ENCODE results near the gene ZBTB17. TPM values are rescaled to one million over a fixed set of nuclear protein-coding genes. Genes with fewer than 3 reads are reported as not detected.
A peak's percentile ranks its signal among the peaks of the same experiment; 100 is the strongest.

Gene ZBTB17
- total RNA-seq, 2 experiments from 2014 or later: 52.9 to 53.4 TPM

DNA sequence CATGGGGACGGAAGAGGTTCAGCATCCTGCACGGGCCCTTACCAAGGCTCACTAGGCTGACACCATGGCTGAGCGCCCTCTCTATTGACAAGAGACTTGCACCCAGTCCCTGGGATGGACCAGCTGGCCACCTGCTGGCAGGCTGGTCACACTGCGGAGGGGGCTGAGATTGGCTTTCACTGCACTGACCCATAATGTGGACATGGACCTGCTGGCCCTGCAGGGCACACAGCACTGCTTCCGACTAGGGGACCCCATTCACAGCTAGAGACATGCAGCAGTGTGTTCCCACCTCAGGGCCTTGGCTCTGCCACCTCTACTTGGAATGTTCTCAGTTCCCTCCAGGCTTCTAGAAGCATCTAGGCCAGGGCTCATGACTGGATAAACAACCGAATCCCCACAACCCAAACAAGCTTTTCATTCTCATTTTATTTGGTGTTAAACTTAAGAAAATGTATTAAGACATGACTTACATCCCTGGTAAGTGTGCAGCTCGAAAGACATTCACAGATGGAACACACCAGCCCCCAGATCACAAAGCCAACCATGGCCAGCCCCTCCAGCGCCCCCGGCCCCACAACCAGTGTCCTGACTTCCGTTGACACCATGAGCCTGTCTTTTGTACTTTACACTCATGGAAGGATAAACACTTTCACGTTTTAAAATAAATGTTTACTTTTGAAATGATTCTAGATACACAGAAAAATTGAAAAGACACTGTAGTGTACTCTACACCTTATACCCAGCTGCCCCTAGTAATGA is 18.9 kb upstream of the ZBTB17 start:
- Histone ChIP-seq H3K9me2 (ENCODE audit: insufficient read depth, low read length) (no peaks in the 10 kb centered on the region), H3K27ac (ENCODE audit: low read depth, low read length, poor library complexity, severe bottlenecking) (no peak overlapping the region), H3K36me3 (ENCODE audit: insufficient read depth, low read length) (no peaks in the 10 kb centered on the region), H3K4me3 (ENCODE audit: low read depth, low read length, poor library complexity, severe bottlenecking) (no peak overlapping the region), H3K4me1 (ENCODE audit: insufficient read depth, low read length, poor library complexity, severe bottlenecking) (no peaks in the 10 kb centered on the region), H3K4me2 (ENCODE audit: low read length) (no peak overlapping the region), H4K20me1 (ENCODE audit: insufficient read depth, low read length) (no peaks in the 10 kb centered on the region), H2AFZ (ENCODE audit: low read length) (no peak overlapping the region), H3K79me2 (ENCODE audit: insufficient read depth, low read depth, low read length) (no peaks in the 10 kb centered on the region), H3K9me3 (ENCODE audit: low read length) (no peaks in the 10 kb centered on the region)
- BruUV-seq (replicated peaks): no TSS peak
- intact Hi-C loops (cut with micrococcal nuclease; ENCODE audit: unreplicated experiment): loop anchor here (1.0 to 5.0 kb wide), 3 partner anchors 177 to 202 kb away; no protein-coding TSS in a partner anchor
- CTCF ChIA-PET (ENCODE audit: unreplicated experiment): no interaction called here
- TF ChIP-seq EZH2phosphoT487 (IDR thresholded peaks at IDR 0.05; ENCODE audit: borderline replicate concordance, low read depth, low read length): no peak
- TF ChIP-seq, protein P1, sequence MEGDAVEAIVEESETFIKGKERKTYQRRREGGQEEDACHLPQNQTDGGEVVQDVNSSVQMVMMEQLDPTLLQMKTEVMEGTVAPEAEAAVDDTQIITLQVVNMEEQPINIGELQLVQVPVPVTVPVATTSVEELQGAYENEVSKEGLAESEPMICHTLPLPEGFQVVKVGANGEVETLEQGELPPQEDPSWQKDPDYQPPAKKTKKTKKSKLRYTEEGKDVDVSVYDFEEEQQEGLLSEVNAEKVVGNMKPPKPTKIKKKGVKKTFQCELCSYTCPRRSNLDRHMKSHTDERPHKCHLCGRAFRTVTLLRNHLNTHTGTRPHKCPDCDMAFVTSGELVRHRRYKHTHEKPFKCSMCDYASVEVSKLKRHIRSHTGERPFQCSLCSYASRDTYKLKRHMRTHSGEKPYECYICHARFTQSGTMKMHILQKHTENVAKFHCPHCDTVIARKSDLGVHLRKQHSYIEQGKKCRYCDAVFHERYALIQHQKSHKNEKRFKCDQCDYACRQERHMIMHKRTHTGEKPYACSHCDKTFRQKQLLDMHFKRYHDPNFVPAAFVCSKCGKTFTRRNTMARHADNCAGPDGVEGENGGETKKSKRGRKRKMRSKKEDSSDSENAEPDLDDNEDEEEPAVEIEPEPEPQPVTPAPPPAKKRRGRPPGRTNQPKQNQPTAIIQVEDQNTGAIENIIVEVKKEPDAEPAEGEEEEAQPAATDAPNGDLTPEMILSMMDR (conservative IDR thresholded peaks at IDR 0.05; ENCODE audit: low read length): peak; percentile 63
- DNase-seq (ENCODE audit: low spot score): peak; percentile 49
- POLR2A ChIA-PET: no interaction called here

DNA sequence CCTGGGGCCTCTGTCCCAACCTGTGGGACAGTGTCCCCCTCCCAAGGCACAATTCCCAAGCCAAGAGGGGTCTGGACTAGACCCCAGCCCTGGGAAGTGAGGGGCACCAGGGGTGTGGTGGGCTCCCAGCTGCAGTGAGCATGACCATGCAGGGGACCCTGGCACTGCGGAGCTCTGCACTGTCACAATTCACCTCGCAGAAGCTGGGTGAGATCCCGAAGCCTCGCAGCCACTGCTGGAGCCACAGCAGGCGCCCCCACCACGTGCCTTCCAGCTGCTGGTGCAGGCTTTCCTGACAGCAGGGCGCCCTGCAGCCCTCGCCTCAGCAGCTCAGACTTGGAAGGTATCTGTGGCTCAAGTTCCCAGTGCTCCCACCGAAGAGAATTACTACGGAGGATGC is 18.2 kb upstream of the ZBTB17 start:
- Histone ChIP-seq H3K4me2 (ENCODE audit: low read length) (no peak overlapping the region), H2AFZ (ENCODE audit: low read length) (no peak overlapping the region), H3K36me3 (ENCODE audit: insufficient read depth, low read length) (no peaks in the 10 kb centered on the region), H3K79me2 (ENCODE audit: insufficient read depth, low read depth, low read length) (no peaks in the 10 kb centered on the region), H3K4me1 (ENCODE audit: insufficient read depth, low read length, poor library complexity, severe bottlenecking) (no peaks in the 10 kb centered on the region), H3K27ac (ENCODE audit: low read depth, low read length, poor library complexity, severe bottlenecking) (no peak overlapping the region), H4K20me1 (ENCODE audit: insufficient read depth, low read length) (no peaks in the 10 kb centered on the region), H3K9me2 (ENCODE audit: insufficient read depth, low read length) (no peaks in the 10 kb centered on the region), H3K4me3 (ENCODE audit: low read depth, low read length, poor library complexity, severe bottlenecking) (no peak overlapping the region), H3K9me3 (ENCODE audit: low read length) (no peaks in the 10 kb centered on the region)
- intact Hi-C loops (cut with micrococcal nuclease; ENCODE audit: unreplicated experiment): loop anchor here (1.0 to 5.0 kb wide), 3 partner anchors 177 to 202 kb away; no protein-coding TSS in a partner anchor
- POLR2A ChIA-PET: no interaction called here
- DNase-seq (ENCODE audit: low spot score): no peak
- no TSS peak for BruUV-seq (replicated peaks)
- no peak for TF ChIP-seq EZH2phosphoT487 (IDR thresholded peaks at IDR 0.05; ENCODE audit: borderline replicate concordance, low read depth, low read length)
- TF ChIP-seq, protein P1 (conservative IDR thresholded peaks at IDR 0.05; ENCODE audit: low read length): no peak
- CTCF ChIA-PET (ENCODE audit: unreplicated experiment): no interaction called here

DNA sequence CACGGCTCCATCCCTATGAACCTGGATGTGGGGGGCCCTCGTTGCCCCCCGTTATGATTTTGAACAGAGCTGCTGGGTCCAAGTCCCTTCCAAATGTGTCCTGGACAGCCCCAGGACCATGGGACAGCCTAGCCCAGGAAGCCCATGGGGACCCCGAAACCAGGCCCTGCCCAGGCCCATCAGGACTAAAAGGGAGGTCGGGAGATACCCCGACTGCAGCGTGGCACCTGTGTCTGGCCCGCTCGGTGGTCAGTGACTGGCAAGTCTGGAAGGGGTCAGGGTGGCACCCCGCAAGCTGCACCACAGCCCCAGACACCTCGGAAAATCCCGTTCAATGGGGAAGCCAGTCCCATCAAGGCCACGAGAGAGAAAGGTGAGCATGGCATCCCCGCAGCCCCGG is 17.8 kb upstream of the ZBTB17 start:
- Histone ChIP-seq H3K36me3 (ENCODE audit: insufficient read depth, low read length) (no peaks in the 10 kb centered on the region), H3K4me3 (ENCODE audit: low read depth, low read length, poor library complexity, severe bottlenecking) (no peak overlapping the region), H4K20me1 (ENCODE audit: insufficient read depth, low read length) (no peaks in the 10 kb centered on the region), H3K79me2 (ENCODE audit: insufficient read depth, low read depth, low read length) (no peaks in the 10 kb centered on the region), H3K27ac (ENCODE audit: low read depth, low read length, poor library complexity, severe bottlenecking) (no peak overlapping the region), H3K4me2 (ENCODE audit: low read length) (no peak overlapping the region), H2AFZ (ENCODE audit: low read length) (no peak overlapping the region), H3K9me2 (ENCODE audit: insufficient read depth, low read length) (no peaks in the 10 kb centered on the region), H3K9me3 (ENCODE audit: low read length) (no peaks in the 10 kb centered on the region), H3K4me1 (ENCODE audit: insufficient read depth, low read length, poor library complexity, severe bottlenecking) (no peaks in the 10 kb centered on the region)
- no peak for DNase-seq (ENCODE audit: low spot score)
- intact Hi-C loops (cut with micrococcal nuclease; ENCODE audit: unreplicated experiment): loop anchor here (1.0 to 5.0 kb wide), 3 partner anchors 176 to 201 kb away; no protein-coding TSS in a partner anchor
- CTCF ChIA-PET (ENCODE audit: unreplicated experiment): no interaction called here
- BruUV-seq (replicated peaks): no TSS peak
- POLR2A ChIA-PET: no interaction called here
- TF ChIP-seq, protein P1 (conservative IDR thresholded peaks at IDR 0.05; ENCODE audit: low read length): no peak
- no peak for TF ChIP-seq EZH2phosphoT487 (IDR thresholded peaks at IDR 0.05; ENCODE audit: borderline replicate concordance, low read depth, low read length)

Measured in OCI-LY7 (cell line).